Activated CD8-positive, alpha-beta memory T cell treated with anti-CD3 and anti-CD28 coated beads, Interleukin-2, amount 50 U/mL, for 1 hour (primary cell): Measurements from ENCODE around the gene PYGM.

Experiments used
- DNase-seq: peaks from one replicate; pipeline ENCODE4 v3.0.0-alpha.2; 2020; ENCODE audit errors: extremely low read depth

PYGM gene

GRCh38 chr11:64767344-64768299, 7.8 kb upstream of the PYGM start:
- peak; percentile 58 for DNase-seq

DNA sequence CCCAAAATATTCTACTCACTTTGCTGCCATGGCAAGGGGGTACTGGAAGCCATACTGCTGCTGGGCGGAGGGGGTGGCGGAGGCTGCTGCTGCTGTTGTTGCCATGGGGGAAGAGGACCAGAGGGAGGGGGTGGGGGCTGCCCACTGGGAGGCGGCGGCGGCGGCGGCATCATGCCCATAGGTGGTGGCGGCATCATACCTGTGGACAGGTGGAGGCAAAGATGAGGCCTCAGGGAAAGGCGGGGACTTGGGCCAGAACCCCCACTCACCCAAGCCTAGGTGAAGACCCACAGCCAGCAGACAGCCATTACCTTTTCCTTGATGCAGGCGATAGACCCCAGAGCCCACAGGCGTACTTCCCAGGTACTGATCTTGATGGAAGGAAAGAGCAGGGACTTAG, 7.1 kb upstream of the PYGM start:
- DNase-seq = no peak

- no peak for DNase-seq
Measured at GRCh38 chr11:64765851-64766665, 6.3 kb upstream of the PYGM start.

GRCh38 chr11:64765291-64765850, 5.6 kb upstream of the PYGM start:
- no peak for DNase-seq

- DNase-seq = no peak
Measured at GRCh38 chr11:64764753-64765152, 5.0 kb upstream of the PYGM start.

- DNase-seq = peak; percentile 62
Measured at GRCh38 chr11:64764040-64764611, 4.4 kb upstream of the PYGM start.

GRCh38 chr11:64763526-64764039, 3.8 kb upstream of the PYGM start:
- DNase-seq = no peak

DNA sequence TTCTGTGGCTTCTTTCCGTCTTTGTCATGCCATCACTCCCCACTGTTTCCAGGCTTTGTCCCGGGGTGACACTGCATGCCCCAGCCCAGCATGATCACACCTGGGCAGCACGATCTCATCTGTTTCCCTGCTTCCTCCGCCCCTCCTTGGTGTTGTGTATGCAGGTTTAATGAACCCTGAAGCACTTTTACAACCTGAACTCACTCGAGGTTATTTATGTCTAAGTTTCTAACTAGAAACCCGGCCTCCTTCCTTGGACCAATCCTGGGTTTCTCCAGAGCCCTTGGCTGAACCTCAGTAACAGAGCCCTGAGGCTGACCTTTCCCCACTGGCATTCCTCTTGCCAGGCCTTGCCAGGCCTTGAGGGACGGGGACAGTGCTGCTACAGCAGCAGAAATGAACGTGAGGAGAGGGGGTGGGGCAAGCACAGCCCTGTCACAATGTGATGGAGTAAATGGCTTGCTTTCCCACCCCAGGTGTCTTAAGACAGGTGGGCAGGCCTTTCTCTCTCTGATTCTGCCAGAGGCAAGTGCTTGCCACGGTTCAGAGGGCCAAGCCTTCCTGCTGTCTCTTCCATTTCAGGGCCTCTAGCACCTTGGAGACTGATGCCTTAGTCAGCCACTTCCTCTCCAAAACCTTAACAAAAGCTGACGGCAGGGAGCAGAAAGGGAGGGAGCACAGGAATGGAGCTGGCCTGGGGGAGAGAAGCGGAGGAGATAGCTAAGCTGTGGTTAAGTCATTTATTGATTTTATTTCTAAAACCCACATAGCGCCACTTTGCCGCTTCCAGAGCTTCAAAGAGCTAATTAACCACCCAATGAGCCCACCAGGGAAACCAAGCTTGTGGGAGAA, 3.1 kb upstream of the PYGM start:
- DNase-seq = no peak

DNA sequence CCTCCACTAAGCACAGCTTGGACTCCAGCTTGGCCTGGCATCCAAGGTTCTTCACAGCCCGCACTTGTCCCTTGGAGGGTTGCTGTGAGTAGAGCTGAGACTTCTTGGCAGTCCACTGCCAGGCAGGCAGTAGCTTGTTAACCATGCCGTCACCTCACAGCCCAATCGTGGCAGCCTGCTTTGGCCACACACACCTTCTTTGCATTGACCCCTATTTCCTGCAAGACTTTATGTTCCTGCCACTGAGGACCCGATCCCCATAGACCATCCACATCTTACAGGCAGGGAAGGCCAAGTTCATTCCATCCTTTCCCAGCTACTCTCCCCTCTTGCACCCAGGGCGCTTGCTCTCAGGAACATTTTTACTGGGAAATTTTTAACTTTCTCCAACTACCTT, 2.5 kb upstream of the PYGM start:
- no peak for DNase-seq

DNA sequence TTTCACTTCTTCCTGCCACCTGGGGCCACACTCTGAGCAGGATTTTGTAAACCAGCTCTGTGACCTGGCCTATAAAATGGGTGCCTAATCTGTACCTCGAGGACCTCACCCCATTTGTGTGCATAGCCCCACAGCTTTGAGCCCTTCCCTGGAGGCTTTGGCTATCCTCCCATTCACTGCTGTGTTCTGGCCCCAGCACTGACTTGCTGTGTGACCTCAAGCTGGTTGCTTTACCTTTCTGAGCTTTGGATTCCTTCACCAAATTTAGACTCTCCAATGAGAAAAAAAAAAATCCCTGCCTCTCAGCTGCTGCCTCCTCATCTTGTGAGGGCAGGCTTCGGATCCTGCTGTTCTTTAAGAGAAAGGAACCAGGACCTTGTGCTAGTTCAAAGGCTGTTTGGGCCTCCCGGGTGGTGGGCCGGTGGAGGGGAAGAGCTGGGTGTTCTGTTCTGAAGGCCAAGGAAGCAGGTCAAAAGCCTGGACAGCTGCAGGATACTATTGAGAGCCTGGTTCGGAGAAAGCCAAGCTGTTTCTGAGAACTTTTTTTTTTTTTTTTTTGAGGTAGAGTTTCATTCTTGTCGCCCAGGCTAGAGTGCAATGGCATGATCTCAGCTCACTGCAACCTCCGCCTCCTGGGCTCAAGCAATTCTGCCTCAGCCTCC, 1.1 kb upstream of the PYGM start:
- no peak for DNase-seq

GRCh38 chr11:64759131-64759721, 548 bp downstream of the PYGM start:
- no peak for DNase-seq

DNA sequence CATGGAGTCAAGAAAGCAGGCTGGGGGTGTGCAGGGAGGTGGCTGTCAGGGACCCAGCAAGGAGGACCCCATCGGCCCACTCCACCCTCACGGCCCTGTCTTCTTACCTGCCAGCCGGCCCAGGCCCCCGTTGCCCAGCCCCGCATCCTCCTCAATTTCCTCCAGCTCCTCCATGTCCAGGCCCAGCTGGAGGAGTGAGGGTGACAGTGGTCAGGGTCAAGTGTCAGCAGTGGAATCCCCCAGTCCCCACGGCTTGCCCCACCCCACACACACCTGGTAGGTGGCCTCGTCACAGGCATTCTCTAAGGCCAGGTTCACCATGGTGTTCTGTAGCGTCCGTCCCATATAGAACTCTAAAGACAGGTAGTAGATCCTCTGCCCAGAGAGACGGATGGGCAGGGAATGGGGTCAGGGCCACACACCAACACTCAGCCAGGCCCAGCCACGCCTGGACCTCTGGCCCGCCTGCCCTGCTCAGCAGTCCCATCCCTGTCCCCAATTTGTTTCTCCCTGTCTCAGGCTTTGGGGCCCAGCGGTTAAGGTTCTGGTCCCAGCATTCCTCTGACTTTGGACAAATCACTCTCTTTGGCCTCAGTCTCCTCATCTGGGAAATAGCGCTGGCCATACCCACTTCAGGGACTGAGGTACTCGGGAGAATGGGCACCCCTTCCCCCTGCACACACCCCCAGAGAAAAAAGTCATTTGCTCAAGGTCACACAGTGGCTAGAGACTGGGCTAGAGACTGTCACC, 1.3 kb downstream of the PYGM start:
- DNase-seq = no peak

DNA sequence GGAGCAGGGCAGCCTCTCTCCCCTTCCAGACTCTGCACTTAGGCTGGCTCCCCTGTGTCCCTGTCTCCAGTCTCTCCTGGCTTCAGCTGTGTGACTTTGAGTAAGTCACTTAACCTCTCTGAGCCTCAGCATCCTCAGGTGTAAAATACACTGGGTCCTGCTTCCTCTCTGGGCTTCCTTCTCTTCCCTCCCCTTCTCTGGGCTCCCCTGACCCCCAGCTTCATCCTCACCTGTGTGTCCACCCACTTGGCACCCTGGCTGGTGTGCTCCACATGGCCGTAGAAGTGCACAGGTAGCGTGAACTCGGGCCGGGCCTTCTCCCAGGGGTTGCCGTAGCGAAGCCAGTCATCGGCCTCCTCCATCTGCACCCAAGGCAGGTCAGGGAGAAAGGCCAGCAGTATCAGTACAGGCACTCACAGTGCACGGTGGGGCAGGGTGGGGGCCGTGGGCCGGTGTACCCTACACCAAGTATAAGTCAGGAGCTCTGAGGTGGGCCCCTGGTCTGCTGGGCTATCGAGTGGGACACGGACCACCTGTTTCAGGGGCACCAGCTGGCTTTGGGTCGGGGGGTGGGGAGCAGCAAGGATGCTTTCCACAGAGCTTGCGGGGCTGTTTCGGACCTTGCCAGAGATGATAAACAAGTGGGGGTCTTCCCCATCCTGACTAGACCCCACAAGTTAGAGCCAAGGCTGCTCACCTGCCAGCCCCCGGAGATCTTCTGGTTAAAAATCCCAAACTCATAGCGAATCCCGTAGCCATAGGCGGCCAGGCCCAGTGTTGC, 2.0 kb downstream of the PYGM start:
- no peak for DNase-seq

DNA sequence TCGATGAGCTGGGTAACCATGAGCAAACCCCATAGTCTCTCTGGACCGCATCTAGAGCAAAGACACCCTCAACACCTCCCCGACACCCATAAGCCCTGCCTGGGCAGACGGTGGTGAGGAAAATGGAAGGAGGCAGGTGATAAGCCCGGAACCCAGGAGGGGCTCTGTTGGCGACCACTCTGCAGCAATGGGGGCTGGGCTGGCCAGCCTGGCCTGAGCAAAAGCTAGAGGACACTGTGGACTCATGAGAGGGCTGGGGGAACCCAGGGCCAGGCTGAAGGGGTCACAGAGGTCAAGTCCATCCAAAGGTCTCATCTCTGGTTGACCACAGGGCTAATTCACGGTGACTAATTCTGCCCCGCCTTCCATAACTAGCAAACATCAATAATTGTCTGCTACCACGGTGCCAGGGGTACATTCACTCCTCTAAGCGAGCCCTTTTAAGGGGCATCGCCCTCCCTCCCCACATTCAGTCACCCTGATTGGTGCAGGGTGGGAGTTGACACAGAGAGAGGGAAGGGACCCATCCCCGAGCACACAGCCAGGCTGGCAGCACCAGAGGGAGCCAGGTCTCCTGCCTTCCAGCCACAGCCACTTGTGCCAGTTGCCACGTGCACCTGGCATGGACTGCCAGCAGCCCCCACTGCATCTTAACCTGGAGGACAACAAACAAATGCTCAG, 4.0 kb downstream of the PYGM start:
- DNase-seq = no peak

GRCh38 chr11:64754919-64755662, 4.7 kb downstream of the PYGM start:
- no peak for DNase-seq

- no peak for DNase-seq
Measured at GRCh38 chr11:64754124-64754918, 5.5 kb downstream of the PYGM start.
